Measurements from ENCODE around the gene FAM124A. TPM values are rescaled to one million over a fixed set of nuclear protein-coding genes. Genes with fewer than 3 reads are reported as not detected.

The FAM124A gene
- total and polyA plus RNA-seq, 10 of the 15 experiments (the other 5 are each of a cell fraction or from before 2014, with no cell fraction given): not detected

DNA sequence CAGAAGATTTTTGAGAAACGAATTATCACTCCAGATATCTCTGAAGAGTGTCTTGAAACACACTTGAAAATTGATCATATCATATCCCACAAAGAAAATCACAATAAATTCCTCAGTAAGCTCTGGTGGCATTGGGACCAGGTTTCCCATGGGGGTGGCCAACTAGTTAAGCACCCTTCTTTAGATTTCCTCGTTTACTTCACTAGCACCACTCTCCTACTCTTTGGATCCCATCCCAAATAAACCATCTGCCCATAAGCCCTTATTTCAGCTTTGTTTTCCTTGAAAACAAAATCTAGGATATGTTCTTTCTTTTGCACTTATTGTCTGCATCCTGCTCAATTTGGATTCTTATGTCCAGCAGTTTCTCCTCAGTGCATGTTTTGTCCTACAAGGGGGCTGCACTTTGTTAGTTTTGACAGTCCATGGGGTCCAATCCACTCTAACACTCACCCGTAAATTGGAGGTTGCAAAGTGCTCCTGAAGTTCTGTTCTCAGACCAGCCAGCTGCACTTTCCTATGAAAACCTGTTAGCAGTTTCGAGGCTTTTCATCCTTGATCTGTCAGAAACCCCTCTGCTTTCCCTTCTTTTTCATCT, 40.3 kb upstream of the FAM124A start:
- DNase-seq (ENCODE audit: low read depth, low spot score) (no peak), FAIRE-seq (no peak), ATAC-seq (no peak)
- Histone ChIP-seq H3K4me3 (no peak overlapping the region), H3K9ac (ENCODE audit: control insufficient read depth, insufficient read depth, low read length) (no peak overlapping the region), H3K4me2 (ENCODE audit: control insufficient read depth, insufficient read depth) (no peak overlapping the region), H4K20me1 (ENCODE audit: control insufficient read depth, insufficient read depth) (no peaks in the 10 kb centered on the region), H2AFZ (ENCODE audit: control insufficient read depth, low read depth, low read length) (no peak overlapping the region), H3K27me3 (replicated peaks in 1 of 2; ENCODE audit: control insufficient read depth in 2 of 2, insufficient read depth in 2 of 2, low read length in 1 of 2) (no peaks in the 10 kb centered on the region), H3K9me3 (replicated peaks; ENCODE audit: control insufficient read depth, insufficient read depth, low read length) (no peaks in the 10 kb centered on the region), H3K4me1 (ENCODE audit: control insufficient read depth, insufficient read depth, low read length) (no peaks in the 10 kb centered on the region), H3K27ac (ENCODE audit: control insufficient read depth, insufficient read depth) (no peak overlapping the region), H3K36me3 (ENCODE audit: control insufficient read depth in 2 of 2, insufficient read depth in 2 of 2, low read length in 1 of 2) (no peaks in the 10 kb centered on the region), H3K79me2 (ENCODE audit: control insufficient read depth, insufficient read depth, low read length) (no peaks in the 10 kb centered on the region)
- ChIA-PET CTCF (no interaction called here), POLR2A (no interaction called here), SMC1A (ENCODE audit: uncharacterized antibody, unreplicated experiment) (interaction anchor here (0.6 kb wide), 1 partner anchor 65 kb away, joined by 3 read pairs; no protein-coding TSS in a partner anchor), RAD21 (ENCODE audit: unreplicated experiment) (no interaction called here)
- intact Hi-C loops (cut with micrococcal nuclease; ENCODE audit: unreplicated experiment): no loop called here
- TF ChIP-seq ZBTB33 (IDR thresholded peaks at IDR 0.05): no peak
- no peak for TF ChIP-seq RAD21 (IDR thresholded peaks at IDR 0.05; ENCODE audit: insufficient read depth, low read depth, low read length)
- no peak for TF ChIP-seq RB1 (IDR thresholded peaks at IDR 0.05; ENCODE audit: borderline replicate concordance)
- TF ChIP-seq IKZF2 (IDR thresholded peaks at IDR 0.05): no peak
- no peak for TF ChIP-seq SMARCA5 (IDR thresholded peaks at IDR 0.05)
- TF ChIP-seq ZBED1 (IDR thresholded peaks at IDR 0.05; ENCODE audit: borderline replicate concordance): no peak
- TF ChIP-seq HDAC2 (IDR thresholded peaks at IDR 0.05): no peak
- no peak for TF ChIP-seq SP1 (IDR thresholded peaks at IDR 0.05; ENCODE audit: low read depth, low read length)
- no peak for TF ChIP-seq MTA2 (IDR thresholded peaks at IDR 0.05; ENCODE audit: low read depth)
- TF ChIP-seq ASH2L (IDR thresholded peaks at IDR 0.05; ENCODE audit: borderline replicate concordance, low read depth): no peak
- TF ChIP-seq MEF2B (IDR thresholded peaks at IDR 0.05; ENCODE audit: partially characterized antibody, poor library complexity, severe bottlenecking): no peak
- TF ChIP-seq YBX1 (IDR thresholded peaks at IDR 0.05): no peak
- no peak for TF ChIP-seq BRCA1 (IDR thresholded peaks at IDR 0.05; ENCODE audit: low read depth, low read length)
- TF ChIP-seq IRF4 (IDR thresholded peaks at IDR 0.05; ENCODE audit: low read depth, low read length): no peak
- no peak for TF ChIP-seq TARDBP (IDR thresholded peaks at IDR 0.05; ENCODE audit: borderline replicate concordance)
- TF ChIP-seq ZSCAN29 (IDR thresholded peaks at IDR 0.05): no peak
- no peak for TF ChIP-seq POLR2A (IDR thresholded peaks at IDR 0.05; ENCODE audit: low read depth, low read length)
- TF ChIP-seq NFYA (IDR thresholded peaks at IDR 0.05; ENCODE audit: borderline replicate concordance, low read depth, low read length): no peak
- in situ Hi-C loops (cut with MboI): no loop called here
- 22% methylated on average over 4 of the region's 4 CpGs for WGBS (ENCODE audit: insufficient coverage, insufficient replicate concordance, low lambda C conversion rate, missing lambda C conversion rate)
- no TSS peak for BruUV-seq (replicated peaks)

Data from GM12878 (cell line).